ENCODE data around the gene ITGAE.

DNA sequence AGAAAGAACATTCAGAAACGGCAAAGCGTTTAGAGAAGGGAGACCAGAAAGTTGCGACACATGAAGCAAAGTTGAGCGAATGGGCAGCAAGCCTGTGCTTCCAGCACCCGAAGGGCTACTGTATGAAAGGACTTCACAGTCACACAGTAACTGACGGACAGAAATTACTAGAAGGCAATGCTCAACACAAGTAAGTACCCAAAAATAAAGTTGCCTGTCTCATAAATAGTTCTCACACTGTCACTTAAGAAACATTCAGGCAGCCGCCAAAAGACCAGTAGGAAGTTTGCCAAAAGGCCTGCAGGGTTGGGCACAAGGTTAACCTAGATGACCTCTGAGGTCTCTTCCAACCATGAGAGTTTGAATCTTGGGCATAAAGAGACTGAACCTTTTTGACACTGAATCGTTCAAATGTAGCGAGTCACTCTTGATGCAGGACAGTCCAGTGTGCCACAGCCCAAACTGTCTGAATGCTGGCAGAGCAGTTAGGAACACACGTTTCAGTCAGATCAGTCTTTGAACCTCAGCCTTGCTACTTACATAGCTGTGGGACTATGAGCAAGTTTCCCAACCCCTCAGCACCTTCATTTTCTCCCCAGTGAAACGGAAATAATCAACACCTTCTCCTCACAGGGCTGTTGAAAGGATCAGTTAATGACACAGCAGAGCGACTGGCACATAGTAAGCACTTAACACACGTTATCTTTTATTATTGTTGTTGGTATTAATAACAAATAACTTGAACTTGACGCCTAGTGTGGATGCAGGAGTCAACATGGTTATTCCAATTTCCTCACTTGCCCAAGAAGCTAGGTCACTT lies 34.6 kb upstream of the ITGAE start:
- no peak for TF ChIP-seq EZH2 (IDR thresholded peaks at IDR 0.05; ENCODE audit: insufficient read depth, poor library complexity, severe bottlenecking)
- TF ChIP-seq EZH2phosphoT487 (IDR thresholded peaks at IDR 0.05; ENCODE audit: insufficient read depth, low read depth): no peak
